DMS 273 (cell line): Measurements from ENCODE around the gene RIOK3.
"Not testable (repeated sequence)": the region's sequence is repeated elsewhere in the genome, so short reads cannot be mapped to it uniquely, and the experiment has no call there.

Experiments
- DNase-seq: peaks from one replicate; lab custom pipeline; 2025; ENCODE audit not compliant: unreplicated experiment; lab: John Stamatoyannopoulos, UW

RIOK3 gene, protein sequence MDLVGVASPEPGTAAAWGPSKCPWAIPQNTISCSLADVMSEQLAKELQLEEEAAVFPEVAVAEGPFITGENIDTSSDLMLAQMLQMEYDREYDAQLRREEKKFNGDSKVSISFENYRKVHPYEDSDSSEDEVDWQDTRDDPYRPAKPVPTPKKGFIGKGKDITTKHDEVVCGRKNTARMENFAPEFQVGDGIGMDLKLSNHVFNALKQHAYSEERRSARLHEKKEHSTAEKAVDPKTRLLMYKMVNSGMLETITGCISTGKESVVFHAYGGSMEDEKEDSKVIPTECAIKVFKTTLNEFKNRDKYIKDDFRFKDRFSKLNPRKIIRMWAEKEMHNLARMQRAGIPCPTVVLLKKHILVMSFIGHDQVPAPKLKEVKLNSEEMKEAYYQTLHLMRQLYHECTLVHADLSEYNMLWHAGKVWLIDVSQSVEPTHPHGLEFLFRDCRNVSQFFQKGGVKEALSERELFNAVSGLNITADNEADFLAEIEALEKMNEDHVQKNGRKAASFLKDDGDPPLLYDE

DNA sequence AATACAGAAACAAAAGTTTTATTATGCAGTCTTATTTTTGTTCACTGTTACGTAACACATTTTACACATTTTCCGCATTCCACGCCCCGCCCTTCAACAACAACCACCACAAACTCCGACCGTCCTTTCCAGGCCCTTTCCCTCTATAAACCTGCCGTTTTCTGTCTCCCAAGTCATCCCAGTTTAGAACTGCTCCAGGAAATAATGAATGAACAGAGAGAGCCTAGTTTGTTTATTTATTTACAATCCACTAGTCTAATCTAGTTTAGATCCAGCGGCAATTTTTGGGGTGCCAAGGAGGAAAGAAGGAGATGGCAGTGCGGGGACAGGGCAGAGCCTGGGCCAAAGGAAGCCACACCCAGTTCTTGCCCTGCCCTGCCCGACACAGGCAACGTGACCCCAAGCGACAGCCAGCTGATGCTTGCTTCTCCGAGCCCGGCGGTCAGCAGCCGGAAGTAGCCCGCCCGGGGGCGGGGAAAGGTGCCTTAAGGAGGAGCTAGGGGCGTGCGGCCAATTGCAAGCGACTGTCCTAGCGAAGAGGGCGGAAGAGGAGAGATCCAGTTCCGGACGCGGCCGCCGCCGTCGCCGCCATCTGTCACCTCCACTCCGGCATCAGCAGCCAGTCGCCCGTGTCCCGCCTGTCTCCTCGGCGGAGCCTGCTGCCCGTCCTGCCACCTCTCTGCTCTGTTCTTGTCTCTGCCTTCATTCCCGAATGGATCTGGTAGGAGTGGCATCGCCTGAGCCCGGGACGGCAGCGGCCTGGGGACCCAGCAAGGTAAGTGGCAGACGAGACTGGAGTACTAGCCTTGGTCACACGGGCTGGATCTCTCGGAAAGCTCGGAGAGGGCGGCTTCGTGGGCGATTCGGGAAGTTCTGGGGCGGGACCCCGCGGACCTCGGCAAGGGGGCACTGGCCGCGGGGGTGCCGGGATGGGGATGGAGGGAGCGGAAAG lies at the start of gene RIOK3:
Gene RIOK3 (plus strand): TSS at position 560 of the 952 bp plus-strand sequence. CDS start 153 bp downstream, at position 713.
- peak; percentile 99 for DNase-seq

- no peak for DNase-seq
These were observed 49.8 kb upstream of the RIOK3 start for GRCh38 chr18:23403310-23403709.

GRCh38 chr18:23405636-23406035 lies 47.5 kb upstream of the RIOK3 start:
- DNase-seq, result no peak

GRCh38 chr18:23406271-23406787 lies 46.8 kb upstream of the RIOK3 start:
- DNase-seq, result no peak

GRCh38 chr18:23412351-23412964 lies 40.6 kb upstream of the RIOK3 start:
- peak; percentile 8 for DNase-seq

GRCh38 chr18:23415515-23415914 lies 37.6 kb upstream of the RIOK3 start:
- DNase-seq, result no peak

- no peak for DNase-seq
These were observed 36.8 kb upstream of the RIOK3 start for GRCh38 chr18:23416298-23416697.

GRCh38 chr18:23421277-23421676 lies 31.8 kb upstream of the RIOK3 start:
- no peak for DNase-seq

GRCh38 chr18:23422751-23423418 lies 30.2 kb upstream of the RIOK3 start:
- peak; percentile 80 for DNase-seq

DNA sequence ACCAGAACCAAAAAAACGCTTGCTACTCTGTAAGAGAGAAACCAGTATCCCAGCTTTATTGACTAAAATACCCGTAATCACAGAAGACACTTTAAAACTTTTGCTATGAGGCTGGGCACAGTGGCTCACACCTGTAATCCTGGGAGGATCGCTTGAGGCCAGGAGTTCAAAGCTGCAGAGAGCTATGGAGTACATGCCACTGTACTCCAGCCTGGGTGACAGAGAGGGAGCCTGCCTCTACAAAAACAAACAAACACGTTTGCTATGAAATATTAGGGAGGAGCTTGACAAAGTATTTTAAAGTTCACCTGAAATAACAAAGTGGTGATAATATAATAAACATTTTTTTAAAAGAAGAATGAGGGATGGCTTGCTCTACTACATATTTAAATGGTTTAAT lies 28.5 kb upstream of the RIOK3 start:
- no peak for DNase-seq

DNA sequence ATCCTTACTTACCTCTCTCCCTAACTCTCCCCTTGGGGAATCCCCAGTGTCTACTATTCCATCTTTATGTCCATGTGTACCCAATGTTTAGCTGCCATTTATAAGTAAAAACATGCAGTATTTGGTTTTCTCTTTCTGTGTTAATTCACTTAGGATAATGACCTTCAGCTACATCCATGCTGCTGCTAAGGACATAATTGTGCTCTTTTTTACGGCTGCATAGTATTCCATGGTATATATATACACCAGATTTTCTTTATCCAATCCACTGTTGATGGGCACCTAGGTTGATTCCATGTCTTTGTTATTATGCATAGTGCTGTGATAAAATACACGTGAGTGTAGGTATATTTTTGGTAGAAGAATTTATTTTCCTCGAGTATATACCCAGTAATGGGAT lies 24.3 kb upstream of the RIOK3 start:
- no peak for DNase-seq

DNA sequence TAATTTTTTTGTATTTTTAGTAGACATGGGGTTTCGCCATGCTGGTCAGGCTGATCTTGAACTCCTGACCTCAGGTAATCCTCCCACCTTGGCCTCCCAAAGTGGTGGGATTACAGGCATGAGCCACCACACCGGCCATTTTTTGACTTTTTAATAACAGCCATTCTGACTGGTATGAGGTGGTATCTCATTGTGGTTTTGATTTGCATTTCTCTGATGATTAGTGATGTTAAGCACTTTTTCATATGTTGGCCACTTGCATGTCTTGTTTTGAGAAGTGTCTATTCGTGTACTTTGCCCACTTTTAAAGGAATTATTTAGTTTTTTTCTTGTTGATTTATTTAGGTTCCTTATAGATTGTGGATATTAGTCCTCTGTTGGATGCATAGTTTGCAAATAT lies 23.5 kb upstream of the RIOK3 start:
- not testable (repeated sequence) for DNase-seq

GRCh38 chr18:23433360-23433759 lies 19.7 kb upstream of the RIOK3 start:
- DNase-seq, result peak; percentile 47

DNA sequence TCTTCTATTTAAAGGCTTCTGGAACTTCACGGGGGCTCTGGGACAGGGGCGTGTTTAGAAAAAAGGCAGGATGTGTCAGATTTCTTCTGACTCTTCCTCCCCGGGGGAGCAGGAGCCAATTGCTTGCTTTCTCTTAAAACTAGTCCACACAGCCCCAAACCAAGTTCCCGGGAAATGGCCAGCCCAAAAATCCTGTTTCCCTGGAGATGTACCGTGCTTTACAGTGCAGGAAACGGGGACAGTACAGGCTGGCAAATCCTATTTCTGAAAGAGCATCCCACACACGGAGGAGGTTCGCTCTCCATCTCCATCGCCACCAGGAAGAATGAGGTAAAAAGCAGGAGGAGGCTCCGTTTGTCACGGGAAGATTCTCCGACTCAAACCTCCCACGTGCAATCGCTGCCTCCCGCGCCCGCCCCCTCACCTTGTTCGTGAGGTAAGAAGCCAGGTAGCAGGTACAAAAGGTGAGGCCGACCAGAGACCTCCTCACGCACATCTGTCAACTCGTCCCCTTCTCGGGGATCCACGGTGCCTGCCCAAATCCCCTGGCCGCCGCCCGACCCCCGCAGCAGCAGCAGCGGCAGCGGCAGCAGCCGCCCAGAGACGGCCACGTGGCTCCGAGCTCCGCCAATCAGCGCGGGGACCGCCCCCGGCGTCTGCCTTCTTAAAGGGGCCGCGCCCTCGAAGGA lies 15.6 kb upstream of the RIOK3 start:
- DNase-seq, result peak; percentile 91

DNA sequence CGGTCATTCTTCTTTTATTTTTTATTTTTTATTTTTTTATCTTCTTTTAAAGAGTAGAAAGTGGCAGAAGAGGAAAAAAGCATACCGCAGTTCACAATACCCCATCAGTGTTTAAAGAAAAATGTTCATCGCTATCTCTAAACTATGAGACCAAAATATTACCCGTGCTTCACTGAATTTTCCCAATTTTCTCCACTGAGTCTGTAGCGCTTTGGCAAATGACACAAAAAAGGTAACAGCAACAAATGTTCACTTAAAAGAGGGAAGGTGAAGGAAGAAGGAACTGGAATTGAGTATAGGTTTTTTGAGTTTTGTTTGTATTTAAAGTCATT lies 15.1 kb upstream of the RIOK3 start:
- DNase-seq, result no peak

DNA sequence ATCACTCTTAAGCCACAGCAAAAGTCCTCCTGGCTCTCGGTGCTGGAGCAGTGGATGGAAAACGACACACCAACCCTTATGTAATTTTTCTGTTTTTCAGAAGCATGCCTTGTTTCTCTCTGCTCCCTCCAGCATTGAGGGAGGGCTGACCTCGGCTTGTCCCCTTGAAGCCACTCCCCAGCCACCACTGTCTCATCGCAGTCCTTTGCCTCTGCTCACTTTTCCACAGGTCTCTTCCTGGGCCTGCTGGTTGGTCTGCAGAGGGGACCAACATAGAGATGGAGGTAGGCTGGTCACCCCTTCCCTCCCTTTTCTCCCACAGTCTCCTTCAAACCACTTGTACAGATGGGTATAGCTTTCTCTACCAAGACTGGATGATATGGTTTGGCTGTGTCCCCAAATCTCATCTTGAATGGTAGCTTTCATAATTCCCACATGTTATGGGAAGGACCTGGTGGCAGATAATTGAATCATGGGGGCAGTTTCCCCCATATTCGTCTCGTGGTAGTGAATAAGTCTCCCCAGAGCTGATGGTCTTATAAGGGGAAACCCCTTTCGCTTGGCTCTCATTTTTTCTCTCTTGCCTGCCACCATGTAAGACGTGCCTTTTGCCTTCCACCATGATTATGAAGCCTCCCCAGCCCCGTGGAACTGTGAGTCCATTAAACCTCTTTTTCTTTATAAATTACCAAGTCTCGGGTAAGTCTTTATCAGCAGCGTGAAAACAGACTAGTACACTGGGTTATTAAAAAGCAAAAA lies 14.3 kb upstream of the RIOK3 start:
- DNase-seq, result no peak

DNA sequence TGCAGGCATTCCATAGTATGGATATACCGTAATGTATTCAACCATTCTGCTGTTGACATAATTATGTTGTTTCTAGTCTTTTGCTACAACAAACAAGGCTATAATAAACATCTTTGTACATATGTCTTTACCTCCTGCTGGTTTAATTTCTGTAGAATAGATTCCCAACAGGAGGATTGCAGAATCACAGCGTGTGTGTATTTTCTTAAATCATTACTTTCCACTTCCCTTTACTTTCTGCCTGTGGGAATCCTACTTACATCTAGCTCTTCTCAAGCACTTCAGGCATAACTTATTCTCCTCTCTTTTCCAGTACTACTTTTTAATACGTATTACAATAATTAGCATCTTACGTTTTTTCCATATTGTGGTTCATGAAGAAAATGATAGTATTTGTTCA lies 13.0 kb upstream of the RIOK3 start:
- DNase-seq, result no peak

DNA sequence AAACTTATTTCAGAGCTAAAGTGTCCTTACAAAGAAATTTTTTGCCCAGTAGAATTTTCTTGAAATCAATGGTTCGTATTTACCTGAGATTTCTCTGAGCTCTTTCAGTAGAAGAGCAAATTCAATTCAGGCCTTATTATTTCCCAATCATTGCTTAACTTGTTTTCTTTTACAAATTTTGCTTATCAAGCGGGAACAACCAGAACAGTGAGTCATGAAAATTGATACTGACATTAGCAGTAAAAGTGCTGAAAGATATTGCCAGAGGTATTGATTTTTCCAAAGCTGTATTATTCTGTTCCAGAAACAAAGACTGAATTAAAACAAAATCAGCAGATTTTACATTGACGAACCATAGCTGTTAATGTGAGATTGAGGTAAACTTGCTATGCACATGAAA lies 10.1 kb upstream of the RIOK3 start:
- DNase-seq, result no peak

- DNase-seq, result no peak
These were observed 4.8 kb upstream of the RIOK3 start for GRCh38 chr18:23448291-23448690.
